Kidney epithelial cell (primary cell): ENCODE results near the gene HIKESHI. TPM values are rescaled to one million over a fixed set of nuclear protein-coding genes. Genes with fewer than 3 reads are reported as not detected.

Experiments used
- DNase-seq: peaks from one replicate; pipeline ENCODE4 v3.0.0-alpha.2; 2010; ENCODE audit warnings: low read depth
- H3K27me3 ChIP-seq: 2 replicates; pipeline ENCODE4 v1.6.0; 2011; ENCODE audit warnings: low read length; ENCODE audit not compliant: control insufficient read depth, insufficient read depth
- H3K36me3 ChIP-seq: 2 replicates; pipeline ENCODE4 v1.5.1; 2011; ENCODE audit warnings: low read length; ENCODE audit not compliant: control insufficient read depth, insufficient read depth
- H3K4me3 ChIP-seq: 2 replicates; pipeline ENCODE4 v1.5.1; 2011; ENCODE audit warnings: low read depth, mild to moderate bottlenecking, control low read depth, low read length
- CTCF ChIP-seq: IDR thresholded peaks from 2 replicates; pipeline ENCODE4 v1.5.1; 2011; ENCODE audit warnings: mild to moderate bottlenecking, moderate library complexity, low read length, control low read depth, inconsistent platforms; ENCODE audit not compliant: insufficient read depth, poor library complexity, severe bottlenecking
- total RNA-seq: library from RNA; depleted of rRNA; stranded (reverse); fragments of >200 nt; gene quantifications from 2 replicates; pipeline ENCODE4 v1.2.3, GENCODE V29; 2015

HIKESHI gene
- total RNA-seq, 1 donor from 2014 or later = 34.6 TPM

- TF ChIP-seq CTCF = no peak
- H3K4me3 ChIP-seq = no peak overlapping the region
- H3K36me3 ChIP-seq = no peaks in the 10 kb centered on the region
- DNase-seq = no peak
- no peaks in the 10 kb centered on the region for H3K27me3 ChIP-seq
Observed at GRCh38 chr11:86390487-86390886, 88.4 kb downstream of the HIKESHI start.

DNA sequence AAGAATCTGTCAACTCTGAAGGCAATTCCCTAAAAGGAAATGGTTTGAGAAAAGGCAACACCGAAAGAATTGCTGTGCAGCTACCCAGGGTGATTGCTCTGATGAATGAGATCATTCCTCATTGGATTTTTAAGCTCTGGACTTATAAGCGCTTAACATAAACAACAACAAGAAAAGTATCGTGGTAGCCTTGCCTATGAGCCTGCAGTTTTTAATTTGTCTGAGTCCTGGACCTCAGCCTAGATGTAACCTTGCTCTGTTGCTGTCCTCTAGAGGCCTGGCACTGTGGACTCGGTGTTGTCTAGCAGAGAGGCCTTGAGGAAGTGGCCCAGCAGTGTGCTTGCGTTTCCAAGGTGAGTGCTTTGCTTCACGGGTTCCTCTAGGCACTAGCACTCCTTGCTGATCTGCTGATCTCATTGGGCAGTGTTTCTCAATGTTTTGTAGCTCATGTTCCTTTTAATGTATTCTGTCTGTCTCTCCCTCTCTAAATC is 93.1 kb downstream of the HIKESHI start:
- no peaks in the 10 kb centered on the region for H3K27me3 ChIP-seq
- TF ChIP-seq CTCF = no peak
- H3K36me3 ChIP-seq = no peaks in the 10 kb centered on the region
- no peak overlapping the region for H3K4me3 ChIP-seq
- DNase-seq = no peak

Other genes with a start within 250 kb of the HIKESHI start
- gene PICALM, start 233.2 kb upstream of the HIKESHI start, total RNA-seq = 291 and 294 TPM in 2 replicates
- gene EED, start 57.5 kb upstream of the HIKESHI start, total RNA-seq = 9.2 and 12.6 TPM in 2 replicates
- gene CCDC81, start 72.6 kb downstream of the HIKESHI start, total RNA-seq = not detected in 2 replicates